PC-9 (cell line): ENCODE data around the gene GP1BB. TPM values are rescaled to one million over a fixed set of nuclear protein-coding genes. Genes with fewer than 3 reads are reported as not detected.

Experiments
- BruUV-seq: library from RNA; stranded (reverse); fragments of 400-500 nt; replicated peaks from 2 replicates; lab custom pipeline; 2021; lab: Mats Ljungman, UMichigan
- CTCF ChIA-PET: fragments of 300-600 bp; sonication (Branson Sonifier 250); formaldehyde crosslinking; loops from one replicate; lab custom pipeline; 2022; ENCODE audit warnings: antibody characterized with exemption; lab: Charles Lee
- POLR2A ChIA-PET: fragments of 300-600 bp; sonication (Branson Sonifier 250); formaldehyde crosslinking; loops from one replicate; lab custom pipeline; 2022; ENCODE audit warnings: antibody characterized with exemption; ENCODE audit not compliant: unreplicated experiment; lab: Charles Lee
- DNase-seq, 2 experiments: peaks; one replicate each; pipeline versions ENCODE4 v3.0.0 to v3.0.0-alpha.2; 2015 to 2022; ENCODE audit warnings: mixed read lengths in 1 of 2
- H2AFZ ChIP-seq: fragments of 200-600 bp; sonication (generic); 2 replicates; pipeline ENCODE4 v1.8.1; 2017; ENCODE audit warnings: antibody characterized with exemption
- H3F3A ChIP-seq: fragments of 200-600 bp; sonication (generic); 2 replicates; pipeline ENCODE4 v1.8.1; 2017; ENCODE audit warnings: antibody characterized with exemption, mild to moderate bottlenecking, low read depth; ENCODE audit not compliant: insufficient read depth
- H3K27ac ChIP-seq: fragments of 200-600 bp; sonication (generic); 2 replicates; pipeline ENCODE4 v1.6.1; 2016; ENCODE audit warnings: mixed run types
- H3K27me3 ChIP-seq: fragments of 200-600 bp; sonication (generic); 2 replicates; pipeline ENCODE4 v1.6.1; 2016; ENCODE audit warnings: low read depth, mixed run types; ENCODE audit not compliant: insufficient read depth
- H3K36me3 ChIP-seq: fragments of 200-600 bp; sonication (generic); 2 replicates; pipeline ENCODE4 v1.6.1; 2016; ENCODE audit warnings: low read depth, mixed run types
- H3K4me1 ChIP-seq: fragments of 200-600 bp; sonication (generic); replicated peaks from 2 replicates; pipeline ENCODE4 v1.6.1; 2016; ENCODE audit warnings: mixed run types; ENCODE audit not compliant: insufficient read depth
- H3K4me2 ChIP-seq: fragments of 200-600 bp; sonication (generic); 2 replicates; pipeline ENCODE4 v1.6.1; 2017; ENCODE audit warnings: mixed run types
- H3K4me3 ChIP-seq: fragments of 200-600 bp; sonication (generic); 2 replicates; pipeline ENCODE4 v1.6.1; 2016; ENCODE audit warnings: mixed run types
- H3K79me2 ChIP-seq: fragments of 200-600 bp; sonication (generic); 2 replicates; pipeline ENCODE4 v1.6.1; 2017; ENCODE audit warnings: low read depth, mixed run types
- H3K9me2 ChIP-seq: fragments of 200-600 bp; sonication (generic); 2 replicates; pipeline ENCODE4 v1.8.1; 2017; ENCODE audit warnings: mild to moderate bottlenecking; ENCODE audit not compliant: insufficient read depth
- H3K9me3 ChIP-seq: fragments of 200-600 bp; sonication (generic); 2 replicates; pipeline ENCODE4 v1.8.1; 2016; ENCODE audit warnings: low read depth; ENCODE audit not compliant: insufficient read depth
- H4K20me1 ChIP-seq: fragments of 200-600 bp; sonication (generic); 2 replicates; pipeline ENCODE4 v1.8.1; 2017; ENCODE audit not compliant: insufficient read depth
- CTCF ChIP-seq: fragments of 200-600 bp; sonication (generic); conservative IDR thresholded peaks from 2 replicates; pipeline ENCODE4 v1.6.1; 2017; ENCODE audit warnings: mixed run types, antibody characterized with exemption, mild to moderate bottlenecking, moderate library complexity
- EZH2 ChIP-seq: fragments of 200-600 bp; sonication (generic); IDR thresholded peaks from 2 replicates; pipeline ENCODE4 v1.8.0; 2017; ENCODE audit warnings: antibody characterized with exemption, low read depth
- intact Hi-C: fragments of 100-400 bp; cut with micrococcal nuclease; formaldehyde crosslinking; loops from one replicate; pipeline ENCODE4 v1.10.0; 2022; ENCODE audit not compliant: unreplicated experiment
- total RNA-seq: library from RNA; stranded (reverse); gene quantifications from 2 replicates; pipeline ENCODE4 v1.2.3, GENCODE V29; 2021

GP1BB gene
- total RNA-seq, 1 experiment from 2014 or later = 0.35 TPM

GRCh38 chr22:19688301-19689290 lies 34.7 kb upstream of the GP1BB start:
- Histone ChIP-seq H3K4me2 (peak overlapping the region; percentile 42), H2AFZ (no peak overlapping the region), H3K9me3 (no peaks in the 10 kb centered on the region), H3K4me3 (no peak overlapping the region), H3K4me1 (peaks cover 39% of the 10 kb centered on the region), H3K79me2 (no peaks in the 10 kb centered on the region), H3K36me3 (no peaks in the 10 kb centered on the region), H3F3A (peaks cover 12% of the 10 kb centered on the region), H3K27ac (0 out of 2 replicates have a peak overlapping the region, but pooled peaks have one; percentile 19), H3K27me3 (no peaks in the 10 kb centered on the region), H4K20me1 (no peaks in the 10 kb centered on the region), H3K9me2 (no peaks in the 10 kb centered on the region)
- POLR2A ChIA-PET = no interaction called here
- intact Hi-C loops = no loop called here
- CTCF ChIA-PET = no interaction called here
- no peak for DNase-seq
- BruUV-seq = no TSS peak
- TF ChIP-seq EZH2 = no peak
- TF ChIP-seq CTCF = no peak

- Histone ChIP-seq H3K27me3 (no peaks in the 10 kb centered on the region), H3K27ac (no peak overlapping the region), H4K20me1 (no peaks in the 10 kb centered on the region), H3K9me3 (no peaks in the 10 kb centered on the region), H3F3A (peaks cover 12% of the 10 kb centered on the region), H3K4me3 (no peak overlapping the region), H3K79me2 (no peaks in the 10 kb centered on the region), H2AFZ (no peak overlapping the region), H3K4me2 (no peak overlapping the region), H3K4me1 (peaks cover 39% of the 10 kb centered on the region), H3K36me3 (no peaks in the 10 kb centered on the region), H3K9me2 (no peaks in the 10 kb centered on the region)
- ChIA-PET POLR2A (no interaction called here), CTCF (interaction anchor here (0.6 kb wide), 1 partner anchor 186 kb away, joined by 3 read pairs; no protein-coding TSS in a partner anchor)
- no peak for DNase-seq
- TF ChIP-seq EZH2 = no peak
- no peak for TF ChIP-seq CTCF
- intact Hi-C loops = no loop called here
- BruUV-seq = no TSS peak
Measured at GRCh38 chr22:19689408-19689807, 33.9 kb upstream of the GP1BB start.

GRCh38 chr22:19691007-19691720 lies 32.2 kb upstream of the GP1BB start:
- no peak for DNase-seq
- TF ChIP-seq CTCF = no peak
- TF ChIP-seq EZH2 = no peak
- H3K79me2 ChIP-seq = no peaks in the 10 kb centered on the region
- peak overlapping the region; percentile 44; the same call in 1 of the 2 replicates for H3K4me3 ChIP-seq
- H3K27me3 ChIP-seq = no peaks in the 10 kb centered on the region
- H3F3A ChIP-seq = peaks cover 12% of the 10 kb centered on the region
- intact Hi-C loops = no loop called here
- H4K20me1 ChIP-seq = no peaks in the 10 kb centered on the region
- no peaks in the 10 kb centered on the region for H3K9me2 ChIP-seq
- peaks cover 39% of the 10 kb centered on the region for H3K4me1 ChIP-seq
- H3K36me3 ChIP-seq = no peaks in the 10 kb centered on the region
- ChIA-PET CTCF (interaction anchor here (0.6 kb wide), 1 partner anchor 271 kb away, joined by 4 read pairs; no protein-coding TSS in a partner anchor), POLR2A (interaction anchor here (0.6 to 0.9 kb wide), 2 partner anchors 39 to 491 kb away, joined by 3 to 4 read pairs; no protein-coding TSS in a partner anchor)
- peak overlapping the region; percentile 76 for H2AFZ ChIP-seq
- peak overlapping the region; percentile 78 for H3K27ac ChIP-seq
- peak overlapping the region; percentile 76 for H3K4me2 ChIP-seq
- TSS peak; percentile 86 for BruUV-seq
- H3K9me3 ChIP-seq = no peaks in the 10 kb centered on the region
